Panc1 (cell line): Measurements from ENCODE around the gene PDCD2L.

Source experiments
- CTCF ChIP-seq: fragments of 450-650 bp; IDR thresholded peaks from 2 replicates; pipeline ENCODE4 v1.5.1; 2017; ENCODE audit warnings: mild to moderate bottlenecking
- POLR2AphosphoS5 ChIP-seq: IDR thresholded peaks from 2 replicates; pipeline ENCODE4 v1.6.1; 2012; ENCODE audit warnings: mild to moderate bottlenecking, low read depth, low read length, moderate library complexity

GRCh38 chr19:34370983-34371382 lies 33.2 kb upstream of the PDCD2L start:
- TF ChIP-seq CTCF (no peak), POLR2AphosphoS5 (no peak)
